Nucleus accumbens (tissue), 56 donors: ENCODE data around the gene EHHADH.

ENCODE experiments used
- DNase-seq, 56 donors: peaks; one replicate each; lab custom pipeline; 2025; lab: John Stamatoyannopoulos, UW

The EHHADH gene

GRCh38 chr3:185199671-185200070 lies 54.2 kb downstream of the EHHADH start:
- DNase-seq: no peak

- DNase-seq: no peak
These were observed 54.6 kb downstream of the EHHADH start for GRCh38 chr3:185199206-185199605.

- no peak for DNase-seq
These were observed 56.8 kb downstream of the EHHADH start for GRCh38 chr3:185197068-185197467.

- DNase-seq: no peak
These were observed 58.2 kb downstream of the EHHADH start for GRCh38 chr3:185195652-185196051.

- DNase-seq: no peak
These were observed 65.0 kb downstream of the EHHADH start for GRCh38 chr3:185188816-185189215.

GRCh38 chr3:185187391-185187790 lies 66.5 kb downstream of the EHHADH start:
- DNase-seq: no peak

- DNase-seq: peak in 22 of 56 donors; percentile 2 to 62 (median 12)
These were observed 77.0 kb downstream of the EHHADH start for GRCh38 chr3:185176750-185177359.

- peak in 54 of 56 donors; percentile 16 to 86 (median 64) for DNase-seq
These were observed 78.4 kb downstream of the EHHADH start for GRCh38 chr3:185175370-185175987.

- DNase-seq: peak in 3 of 56 donors; percentile 4 to 18 (median 15)
These were observed 81.5 kb downstream of the EHHADH start for GRCh38 chr3:185172086-185173049.

GRCh38 chr3:185164428-185165217 lies 89.2 kb downstream of the EHHADH start:
- DNase-seq: no peak

- no peak for DNase-seq
These were observed 91.2 kb downstream of the EHHADH start for GRCh38 chr3:185162634-185163033.

GRCh38 chr3:185161761-185162160 lies 92.1 kb downstream of the EHHADH start:
- DNase-seq: no peak

- no peak for DNase-seq
These were observed 96.5 kb downstream of the EHHADH start for GRCh38 chr3:185157347-185157746.

- DNase-seq: no peak
These were observed 98.2 kb downstream of the EHHADH start for GRCh38 chr3:185155678-185156077.

GRCh38 chr3:185153861-185154629 lies 99.8 kb downstream of the EHHADH start:
- peak in 40 of 56 donors; percentile 6 to 73 (median 33) for DNase-seq

GRCh38 chr3:185153171-185153771 lies 100.6 kb downstream of the EHHADH start:
- peak in 19 of 56 donors; percentile 11 to 78 (median 57) for DNase-seq

- peak in 51 of 56 donors; percentile 16 to 88 (median 60) for DNase-seq
These were observed 101.3 kb downstream of the EHHADH start, which contains the start of gene C3orf70 for GRCh38 chr3:185152410-185153170. Gene C3orf70, minus strand, starts transcription at chr3:185153060. Its CDS starts 237 bp downstream, at chr3:185152823.

- DNase-seq: peak in 2 of 56 donors; percentile 54 to 56
These were observed 101.9 kb downstream of the EHHADH start for GRCh38 chr3:185151964-185152409.
